Medulla oblongata (tissue), 1 donor: ENCODE data around the gene FHL5.
"Not testable (repeated sequence)": the region's sequence is repeated elsewhere in the genome, so short reads cannot be mapped to it uniquely, and the experiment has no call there.

Experiments
- DNase-seq: peaks from one replicate; pipeline ENCODE4 v3.0.0-alpha.2; 2015; ENCODE audit errors: extremely low spot score

The FHL5 gene

GRCh38 chr6:96562886-96563285 is at the start of gene FHL5:
TSS of gene FHL5 (plus strand) at chr6:96563128. CDS start at chr6:96603614, 40,486 bp downstream.
- no peak for DNase-seq

- no peak for DNase-seq
Measured at GRCh38 chr6:96520171-96521115, 42.5 kb upstream of the FHL5 start.

GRCh38 chr6:96521306-96521643 is 41.7 kb upstream of the FHL5 start:
- DNase-seq = no peak

- DNase-seq = peak; percentile 96
Measured at GRCh38 chr6:96521644-96522464, 41.1 kb upstream of the FHL5 start, which contains the start of gene UFL1. TSS of gene UFL1 (plus strand) at chr6:96521806. CDS start at chr6:96521874, 68 bp downstream.

GRCh38 chr6:96522465-96523009 is 40.4 kb upstream of the FHL5 start:
- DNase-seq = no peak

GRCh38 chr6:96528193-96528592 is 34.7 kb upstream of the FHL5 start:
- DNase-seq = no peak

GRCh38 chr6:96532399-96532798 is 30.5 kb upstream of the FHL5 start:
- no peak for DNase-seq

GRCh38 chr6:96537726-96538125 is 25.2 kb upstream of the FHL5 start:
- DNase-seq = no peak

GRCh38 chr6:96542702-96543101 is 20.2 kb upstream of the FHL5 start:
- DNase-seq = no peak

GRCh38 chr6:96545882-96546281 is 17.0 kb upstream of the FHL5 start:
- DNase-seq = no peak

- DNase-seq = no peak
Measured at GRCh38 chr6:96547654-96548053, 15.3 kb upstream of the FHL5 start.

GRCh38 chr6:96554558-96554957 is 8.4 kb upstream of the FHL5 start:
- DNase-seq = no peak

GRCh38 chr6:96559740-96560139 is 3.2 kb upstream of the FHL5 start:
- not testable (repeated sequence) for DNase-seq

GRCh38 chr6:96563853-96564252 is 925 bp downstream of the FHL5 start:
- DNase-seq = no peak

GRCh38 chr6:96570053-96570452 is 7.1 kb downstream of the FHL5 start:
- DNase-seq = no peak

GRCh38 chr6:96571551-96571950 is 8.6 kb downstream of the FHL5 start:
- DNase-seq = no peak

GRCh38 chr6:96575359-96575758 is 12.4 kb downstream of the FHL5 start:
- DNase-seq = peak; percentile 40

- DNase-seq = no peak
Measured at GRCh38 chr6:96576221-96576620, 13.3 kb downstream of the FHL5 start.

GRCh38 chr6:96582021-96582420 is 19.1 kb downstream of the FHL5 start:
- DNase-seq = no peak

GRCh38 chr6:96582436-96582835 is 19.5 kb downstream of the FHL5 start:
- DNase-seq = no peak

- no peak for DNase-seq
Measured at GRCh38 chr6:96604420-96604819, 41.5 kb downstream of the FHL5 start.

GRCh38 chr6:96608074-96608473 is 45.1 kb downstream of the FHL5 start:
- DNase-seq = no peak
